ENCODE results near the gene MYRIP.
"Not testable (repeated sequence)": the region's sequence is repeated elsewhere in the genome, so short reads cannot be mapped to it uniquely, and the experiment has no call there.

Gene MYRIP

DNA sequence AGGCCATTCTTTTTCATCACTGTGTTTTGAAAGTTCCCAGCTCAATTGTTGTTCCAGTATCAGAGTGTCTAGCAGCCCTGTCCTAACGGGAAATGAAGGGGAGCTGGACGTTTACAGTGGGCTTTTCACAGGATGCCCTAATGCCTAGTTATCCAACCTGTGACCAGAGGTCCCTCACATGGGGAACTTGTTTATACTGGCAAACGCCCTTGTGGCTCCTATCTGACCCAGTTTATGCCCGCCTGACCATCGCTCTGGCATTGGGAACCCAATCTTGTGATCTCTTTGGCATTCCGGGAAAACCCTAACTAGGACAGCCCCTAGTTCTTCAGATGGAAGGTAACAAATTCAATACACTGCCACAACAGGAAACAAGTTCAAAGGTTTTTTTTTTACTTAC is 14.5 kb upstream of the MYRIP start:
- no peak overlapping the region for H3K4me3 ChIP-seq (ENCODE audit: severe bottlenecking)
- no peaks in the 10 kb centered on the region for H3K36me3 ChIP-seq (ENCODE audit: low read depth)
- H3K27ac ChIP-seq (ENCODE audit: poor library complexity, severe bottlenecking), result no peak overlapping the region
- no peaks in the 10 kb centered on the region for H3K27me3 ChIP-seq (ENCODE audit: insufficient read depth, poor library complexity, severe bottlenecking)
- TF ChIP-seq, protein P1, sequence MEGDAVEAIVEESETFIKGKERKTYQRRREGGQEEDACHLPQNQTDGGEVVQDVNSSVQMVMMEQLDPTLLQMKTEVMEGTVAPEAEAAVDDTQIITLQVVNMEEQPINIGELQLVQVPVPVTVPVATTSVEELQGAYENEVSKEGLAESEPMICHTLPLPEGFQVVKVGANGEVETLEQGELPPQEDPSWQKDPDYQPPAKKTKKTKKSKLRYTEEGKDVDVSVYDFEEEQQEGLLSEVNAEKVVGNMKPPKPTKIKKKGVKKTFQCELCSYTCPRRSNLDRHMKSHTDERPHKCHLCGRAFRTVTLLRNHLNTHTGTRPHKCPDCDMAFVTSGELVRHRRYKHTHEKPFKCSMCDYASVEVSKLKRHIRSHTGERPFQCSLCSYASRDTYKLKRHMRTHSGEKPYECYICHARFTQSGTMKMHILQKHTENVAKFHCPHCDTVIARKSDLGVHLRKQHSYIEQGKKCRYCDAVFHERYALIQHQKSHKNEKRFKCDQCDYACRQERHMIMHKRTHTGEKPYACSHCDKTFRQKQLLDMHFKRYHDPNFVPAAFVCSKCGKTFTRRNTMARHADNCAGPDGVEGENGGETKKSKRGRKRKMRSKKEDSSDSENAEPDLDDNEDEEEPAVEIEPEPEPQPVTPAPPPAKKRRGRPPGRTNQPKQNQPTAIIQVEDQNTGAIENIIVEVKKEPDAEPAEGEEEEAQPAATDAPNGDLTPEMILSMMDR (IDR thresholded peaks at IDR 0.05; ENCODE audit: poor library complexity, severe bottlenecking), result no peak
- no peaks in the 10 kb centered on the region for H3K9me3 ChIP-seq (ENCODE audit: severe bottlenecking)
- DNase-seq (ENCODE audit: low spot score), result no peak
- no peaks in the 10 kb centered on the region for H3K4me1 ChIP-seq (ENCODE audit: insufficient read depth, poor library complexity, severe bottlenecking)
- no peak for ATAC-seq (ENCODE audit: low read depth)

DNA sequence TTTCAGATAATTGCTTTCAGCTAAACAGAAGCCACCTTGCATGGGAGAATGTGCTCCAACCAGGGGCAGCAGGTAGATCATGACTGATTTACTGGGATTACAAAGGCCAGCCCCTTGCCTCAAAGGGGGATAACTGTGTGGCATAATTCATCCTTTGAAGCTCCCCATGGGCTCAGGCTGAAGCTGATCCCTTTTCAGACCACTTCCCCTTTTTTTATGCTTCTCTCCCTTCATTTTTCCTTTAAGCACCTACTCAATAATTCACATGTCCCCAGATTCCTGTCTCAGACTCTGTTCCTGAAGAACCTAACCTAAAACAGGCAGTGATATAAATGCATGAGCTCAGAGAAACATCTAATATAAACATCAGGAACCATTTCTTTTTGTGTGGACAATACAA is 8.2 kb upstream of the MYRIP start:
- DNase-seq (ENCODE audit: low spot score) (no peak), ATAC-seq (ENCODE audit: low read depth) (no peak)
- H3K4me3 ChIP-seq (ENCODE audit: severe bottlenecking), result no peak overlapping the region
- no peak overlapping the region for H3K27ac ChIP-seq (ENCODE audit: poor library complexity, severe bottlenecking)
- TF ChIP-seq, protein P1 (IDR thresholded peaks at IDR 0.05; ENCODE audit: poor library complexity, severe bottlenecking), result no peak
- H3K4me1 ChIP-seq (ENCODE audit: insufficient read depth, poor library complexity, severe bottlenecking), result no peaks in the 10 kb centered on the region
- H3K9me3 ChIP-seq (ENCODE audit: severe bottlenecking), result no peaks in the 10 kb centered on the region
- no peaks in the 10 kb centered on the region for H3K27me3 ChIP-seq (ENCODE audit: insufficient read depth, poor library complexity, severe bottlenecking)
- no peaks in the 10 kb centered on the region for H3K36me3 ChIP-seq (ENCODE audit: low read depth)

DNA sequence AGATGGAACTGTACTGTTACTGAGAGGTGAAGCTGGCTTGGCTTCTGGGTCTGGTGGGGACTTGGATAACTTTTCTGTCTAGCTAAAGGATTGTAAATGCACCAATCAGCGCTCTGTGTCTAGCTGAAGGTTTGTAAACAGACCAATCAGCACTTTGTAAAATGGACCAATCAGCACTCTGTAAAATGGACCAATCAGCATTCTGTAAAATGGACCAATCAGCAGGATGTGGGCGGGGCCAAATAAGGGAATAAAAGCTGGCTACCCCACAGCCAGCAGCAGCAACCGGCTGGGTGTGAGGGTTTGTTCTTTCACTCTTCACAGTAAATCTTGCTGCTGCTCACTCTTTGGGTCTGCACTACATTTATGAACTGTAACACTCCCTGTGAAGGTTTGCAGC is 6.9 kb upstream of the MYRIP start:
- not testable (repeated sequence) for H3K4me1 ChIP-seq (ENCODE audit: insufficient read depth, poor library complexity, severe bottlenecking); H3K9me3 ChIP-seq (ENCODE audit: severe bottlenecking); H3K27ac ChIP-seq (ENCODE audit: poor library complexity, severe bottlenecking); H3K4me3 ChIP-seq (ENCODE audit: severe bottlenecking); ATAC-seq (ENCODE audit: low read depth); H3K36me3 ChIP-seq (ENCODE audit: low read depth); H3K27me3 ChIP-seq (ENCODE audit: insufficient read depth, poor library complexity, severe bottlenecking); DNase-seq (ENCODE audit: low spot score)

GRCh38 chr3:39803956-39804355 is 5.5 kb upstream of the MYRIP start:
- TF ChIP-seq, protein P1 (IDR thresholded peaks at IDR 0.05; ENCODE audit: poor library complexity, severe bottlenecking), result no peak
- H3K4me1 ChIP-seq (ENCODE audit: insufficient read depth, poor library complexity, severe bottlenecking), result no peaks in the 10 kb centered on the region
- H3K27me3 ChIP-seq (ENCODE audit: insufficient read depth, poor library complexity, severe bottlenecking), result peaks cover 18% of the 10 kb centered on the region
- ATAC-seq (ENCODE audit: low read depth) (no peak), DNase-seq (ENCODE audit: low spot score) (no peak)
- no peaks in the 10 kb centered on the region for H3K9me3 ChIP-seq (ENCODE audit: severe bottlenecking)
- no peak overlapping the region for H3K27ac ChIP-seq (ENCODE audit: poor library complexity, severe bottlenecking)
- no peaks in the 10 kb centered on the region for H3K36me3 ChIP-seq (ENCODE audit: low read depth)
- no peak overlapping the region for H3K4me3 ChIP-seq (ENCODE audit: severe bottlenecking)

DNA sequence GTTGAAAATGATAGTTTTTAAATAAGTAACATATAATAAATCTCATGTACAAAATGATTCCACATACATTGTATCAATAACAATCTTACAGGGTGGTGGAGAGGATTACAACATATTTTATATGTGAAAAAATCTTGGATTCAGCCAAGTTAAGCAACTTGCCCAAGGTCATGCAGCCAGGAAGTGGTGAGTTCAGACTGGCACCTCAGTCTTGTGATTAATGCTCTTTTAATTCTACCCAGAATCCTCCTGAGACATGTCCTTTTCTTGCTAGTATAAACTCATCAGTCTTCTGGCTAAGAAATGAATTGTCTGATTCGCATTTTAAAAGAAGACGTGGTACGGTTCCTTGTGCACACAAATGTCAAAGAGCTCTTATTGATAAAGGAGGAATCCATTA is 4.5 kb upstream of the MYRIP start:
- DNase-seq (ENCODE audit: low spot score) (no peak), ATAC-seq (ENCODE audit: low read depth) (no peak)
- H3K4me1 ChIP-seq (ENCODE audit: insufficient read depth, poor library complexity, severe bottlenecking), result no peaks in the 10 kb centered on the region
- no peaks in the 10 kb centered on the region for H3K9me3 ChIP-seq (ENCODE audit: severe bottlenecking)
- H3K27ac ChIP-seq (ENCODE audit: poor library complexity, severe bottlenecking), result no peak overlapping the region
- H3K36me3 ChIP-seq (ENCODE audit: low read depth), result no peaks in the 10 kb centered on the region
- TF ChIP-seq, protein P1 (IDR thresholded peaks at IDR 0.05; ENCODE audit: poor library complexity, severe bottlenecking), result no peak
- peaks cover 24% of the 10 kb centered on the region for H3K27me3 ChIP-seq (ENCODE audit: insufficient read depth, poor library complexity, severe bottlenecking)
- no peak overlapping the region for H3K4me3 ChIP-seq (ENCODE audit: severe bottlenecking)
